ENCODE measurements around the gene PNLIP. TPM values are rescaled to one million over a fixed set of nuclear protein-coding genes. Genes with fewer than 3 reads are reported as not detected.

PNLIP gene
- total RNA-seq, 1 donor = not detected

DNA sequence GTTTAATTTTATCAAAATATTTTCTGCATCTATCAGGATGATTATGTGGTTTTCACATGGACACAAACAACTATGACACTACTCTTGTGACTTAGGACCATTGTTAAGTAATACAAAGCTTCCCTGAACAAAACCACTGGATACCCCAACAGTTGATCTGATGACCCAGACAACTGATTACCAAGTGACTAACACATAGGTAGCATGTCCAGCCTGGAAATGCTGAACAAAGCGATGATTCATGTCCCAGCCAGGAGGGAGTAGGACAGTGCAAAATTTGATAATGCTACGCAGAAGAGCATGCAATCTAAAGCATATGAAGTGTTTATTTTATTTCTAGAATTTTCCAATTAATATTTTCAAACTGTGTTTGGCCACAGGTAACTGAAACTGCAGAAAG lies 8.9 kb upstream of the PNLIP start:
- no peak overlapping the region for H3K4me3 ChIP-seq (ENCODE audit: insufficient read depth, low read length)
- no peak overlapping the region for H3K27ac ChIP-seq (ENCODE audit: low read depth, low read length)
- H3K9me3 ChIP-seq (ENCODE audit: low read depth, low read length) = no peaks in the 10 kb centered on the region
- no peaks in the 10 kb centered on the region for H3K79me2 ChIP-seq (ENCODE audit: insufficient read depth, low read length)
- TF ChIP-seq, protein P1, sequence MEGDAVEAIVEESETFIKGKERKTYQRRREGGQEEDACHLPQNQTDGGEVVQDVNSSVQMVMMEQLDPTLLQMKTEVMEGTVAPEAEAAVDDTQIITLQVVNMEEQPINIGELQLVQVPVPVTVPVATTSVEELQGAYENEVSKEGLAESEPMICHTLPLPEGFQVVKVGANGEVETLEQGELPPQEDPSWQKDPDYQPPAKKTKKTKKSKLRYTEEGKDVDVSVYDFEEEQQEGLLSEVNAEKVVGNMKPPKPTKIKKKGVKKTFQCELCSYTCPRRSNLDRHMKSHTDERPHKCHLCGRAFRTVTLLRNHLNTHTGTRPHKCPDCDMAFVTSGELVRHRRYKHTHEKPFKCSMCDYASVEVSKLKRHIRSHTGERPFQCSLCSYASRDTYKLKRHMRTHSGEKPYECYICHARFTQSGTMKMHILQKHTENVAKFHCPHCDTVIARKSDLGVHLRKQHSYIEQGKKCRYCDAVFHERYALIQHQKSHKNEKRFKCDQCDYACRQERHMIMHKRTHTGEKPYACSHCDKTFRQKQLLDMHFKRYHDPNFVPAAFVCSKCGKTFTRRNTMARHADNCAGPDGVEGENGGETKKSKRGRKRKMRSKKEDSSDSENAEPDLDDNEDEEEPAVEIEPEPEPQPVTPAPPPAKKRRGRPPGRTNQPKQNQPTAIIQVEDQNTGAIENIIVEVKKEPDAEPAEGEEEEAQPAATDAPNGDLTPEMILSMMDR (IDR thresholded peaks at IDR 0.05; ENCODE audit: extremely low read depth, low read depth, low read length) = no peak
- H3K27me3 ChIP-seq (ENCODE audit: insufficient read depth, low read length) = no peaks in the 10 kb centered on the region
- H2AFZ ChIP-seq (ENCODE audit: low read length) = no peak overlapping the region
- DNase-seq (ENCODE audit: insufficient read length, low spot score, missing footprints) = no peak
- no peak overlapping the region for H3K4me2 ChIP-seq (ENCODE audit: insufficient read depth, low read length)
- H4K20me1 ChIP-seq (ENCODE audit: insufficient read depth, low read length) = no peaks in the 10 kb centered on the region
- no peaks in the 10 kb centered on the region for H3K4me1 ChIP-seq (ENCODE audit: insufficient read depth, low read length)
- H3K36me3 ChIP-seq (ENCODE audit: insufficient read depth, low read length) = no peaks in the 10 kb centered on the region

DNA sequence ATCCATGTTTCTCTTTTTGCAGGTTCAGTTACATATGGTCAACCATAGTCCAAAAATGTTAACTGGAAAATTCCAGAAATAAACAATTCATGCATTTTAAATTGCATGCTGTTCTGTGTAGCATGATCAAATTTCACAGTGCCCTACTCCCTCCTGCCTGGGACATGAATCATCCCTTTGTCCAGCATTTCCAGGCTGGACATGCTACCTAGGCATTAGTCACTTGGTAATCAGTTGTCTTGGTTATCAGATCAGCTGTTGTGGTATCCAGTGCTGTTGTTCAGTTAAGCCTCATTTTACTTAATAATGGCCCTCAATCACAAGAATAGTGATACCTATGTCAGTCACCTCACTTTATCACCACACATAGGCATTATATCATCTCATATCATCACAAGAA lies 7.3 kb upstream of the PNLIP start:
- H2AFZ ChIP-seq (ENCODE audit: low read length) = no peak overlapping the region
- TF ChIP-seq, protein P1 (IDR thresholded peaks at IDR 0.05; ENCODE audit: extremely low read depth, low read depth, low read length) = no peak
- no peaks in the 10 kb centered on the region for H3K4me1 ChIP-seq (ENCODE audit: insufficient read depth, low read length)
- H3K9me3 ChIP-seq (ENCODE audit: low read depth, low read length) = no peaks in the 10 kb centered on the region
- H3K27ac ChIP-seq (ENCODE audit: low read depth, low read length) = no peak overlapping the region
- H3K4me3 ChIP-seq (ENCODE audit: insufficient read depth, low read length) = no peak overlapping the region
- no peaks in the 10 kb centered on the region for H4K20me1 ChIP-seq (ENCODE audit: insufficient read depth, low read length)
- no peak for DNase-seq (ENCODE audit: insufficient read length, low spot score, missing footprints)
- H3K79me2 ChIP-seq (ENCODE audit: insufficient read depth, low read length) = no peaks in the 10 kb centered on the region
- H3K27me3 ChIP-seq (ENCODE audit: insufficient read depth, low read length) = no peaks in the 10 kb centered on the region
- H3K36me3 ChIP-seq (ENCODE audit: insufficient read depth, low read length) = no peaks in the 10 kb centered on the region
- H3K4me2 ChIP-seq (ENCODE audit: insufficient read depth, low read length) = no peak overlapping the region

DNA sequence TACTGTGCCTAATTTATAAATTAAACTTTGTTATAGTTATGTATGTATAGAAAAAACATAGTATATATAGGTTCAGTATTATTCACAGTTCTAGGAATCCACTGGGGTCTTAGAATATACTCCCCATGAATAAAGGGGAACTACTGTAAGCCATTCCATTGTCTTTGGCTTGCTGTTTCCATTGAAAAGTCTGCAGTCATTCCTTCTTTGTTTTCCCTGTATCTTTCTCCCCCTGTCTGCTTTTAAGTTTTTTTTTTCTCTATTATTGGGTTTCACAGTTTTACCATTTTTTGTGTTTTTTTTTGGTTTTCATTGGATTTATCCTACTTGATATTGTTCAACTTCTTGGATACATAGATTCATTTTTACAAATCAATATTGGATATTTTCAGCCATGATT lies 6.7 kb upstream of the PNLIP start:
- H3K79me2 ChIP-seq (ENCODE audit: insufficient read depth, low read length) = no peaks in the 10 kb centered on the region
- no peaks in the 10 kb centered on the region for H3K27me3 ChIP-seq (ENCODE audit: insufficient read depth, low read length)
- H3K4me1 ChIP-seq (ENCODE audit: insufficient read depth, low read length) = no peaks in the 10 kb centered on the region
- H3K9me3 ChIP-seq (ENCODE audit: low read depth, low read length) = no peaks in the 10 kb centered on the region
- TF ChIP-seq, protein P1 (IDR thresholded peaks at IDR 0.05; ENCODE audit: extremely low read depth, low read depth, low read length) = no peak
- H3K4me2 ChIP-seq (ENCODE audit: insufficient read depth, low read length) = no peak overlapping the region
- no peaks in the 10 kb centered on the region for H4K20me1 ChIP-seq (ENCODE audit: insufficient read depth, low read length)
- no peak overlapping the region for H2AFZ ChIP-seq (ENCODE audit: low read length)
- DNase-seq (ENCODE audit: insufficient read length, low spot score, missing footprints) = no peak
- no peak overlapping the region for H3K4me3 ChIP-seq (ENCODE audit: insufficient read depth, low read length)
- no peaks in the 10 kb centered on the region for H3K36me3 ChIP-seq (ENCODE audit: insufficient read depth, low read length)
- H3K27ac ChIP-seq (ENCODE audit: low read depth, low read length) = no peak overlapping the region

DNA sequence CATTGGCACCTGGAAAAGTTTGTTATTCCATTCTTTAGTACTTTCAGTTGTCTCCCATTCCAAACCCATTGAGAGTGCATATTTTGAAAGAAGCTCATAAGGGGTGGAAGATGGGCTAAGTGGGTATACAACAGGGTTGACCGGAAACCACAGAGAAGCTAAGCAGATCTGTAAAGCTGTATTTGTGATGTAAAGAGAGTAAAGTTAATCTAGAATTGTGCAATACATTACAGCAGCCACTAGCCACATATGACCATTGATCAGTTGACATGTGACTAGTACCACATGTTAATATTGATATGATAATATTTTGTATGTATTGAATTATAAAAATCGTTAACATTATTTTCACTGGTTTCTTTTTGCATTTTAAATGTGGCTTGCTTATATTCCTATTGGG lies 4.9 kb upstream of the PNLIP start:
- H3K36me3 ChIP-seq (ENCODE audit: insufficient read depth, low read length) = no peaks in the 10 kb centered on the region
- H4K20me1 ChIP-seq (ENCODE audit: insufficient read depth, low read length) = no peaks in the 10 kb centered on the region
- H3K27me3 ChIP-seq (ENCODE audit: insufficient read depth, low read length) = no peaks in the 10 kb centered on the region
- H3K4me1 ChIP-seq (ENCODE audit: insufficient read depth, low read length) = no peaks in the 10 kb centered on the region
- H3K9me3 ChIP-seq (ENCODE audit: low read depth, low read length) = no peaks in the 10 kb centered on the region
- TF ChIP-seq, protein P1 (IDR thresholded peaks at IDR 0.05; ENCODE audit: extremely low read depth, low read depth, low read length) = no peak
- H3K4me2 ChIP-seq (ENCODE audit: insufficient read depth, low read length) = no peak overlapping the region
- H2AFZ ChIP-seq (ENCODE audit: low read length) = no peak overlapping the region
- no peak overlapping the region for H3K27ac ChIP-seq (ENCODE audit: low read depth, low read length)
- H3K79me2 ChIP-seq (ENCODE audit: insufficient read depth, low read length) = no peaks in the 10 kb centered on the region
- H3K4me3 ChIP-seq (ENCODE audit: insufficient read depth, low read length) = no peak overlapping the region
- no peak for DNase-seq (ENCODE audit: insufficient read length, low spot score, missing footprints)

All from osteoblast (primary cell).